ENCODE measurements around the gene RHBDD1. TPM values are rescaled to one million over a fixed set of nuclear protein-coding genes. Genes with fewer than 3 reads are reported as not detected.

RHBDD1 gene
- total and polyA plus RNA-seq, 8 donors = 22.8 to 40.1 (median 25.3) TPM

DNA sequence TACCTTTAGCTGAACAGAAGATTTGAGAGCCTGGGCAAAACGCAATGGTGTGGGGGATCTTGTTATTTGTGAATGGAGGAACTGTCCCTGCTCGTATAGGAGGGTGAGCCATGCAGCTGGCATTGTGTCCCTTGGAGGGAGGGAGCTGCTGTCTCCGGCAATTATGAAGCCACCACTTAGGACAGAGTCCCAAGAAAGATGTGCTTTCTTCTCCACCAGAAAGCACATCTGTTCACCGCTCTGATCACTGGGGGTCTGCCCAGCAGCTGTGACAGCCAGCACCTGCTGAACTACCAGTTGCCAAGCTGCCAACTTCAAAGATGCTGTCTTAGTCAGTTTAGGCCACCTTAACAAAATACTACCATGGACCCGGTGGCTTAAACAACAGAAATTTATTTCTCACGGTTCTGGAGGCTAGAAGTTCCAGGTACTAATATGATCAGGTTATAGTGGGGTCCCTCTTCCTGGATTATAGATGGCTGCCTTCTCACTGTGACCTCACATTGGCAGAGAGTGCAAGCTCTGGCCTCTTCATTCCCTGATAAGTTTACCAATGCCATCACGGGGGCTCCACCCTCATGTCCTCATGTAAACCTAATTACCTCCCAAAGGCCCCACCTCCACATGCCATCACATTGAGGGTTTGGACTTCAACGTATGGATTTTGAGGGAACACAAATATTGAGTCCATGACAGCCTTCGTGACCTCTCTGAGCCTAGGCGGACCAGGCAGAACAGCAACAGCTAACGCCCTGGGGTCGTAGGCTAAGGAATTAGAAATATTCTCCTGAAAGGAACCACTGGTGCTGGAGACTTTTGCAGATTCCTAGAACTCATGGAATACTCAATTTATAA, 148.3 kb downstream of the RHBDD1 start:
- Histone ChIP-seq H3K4me1 (no peaks in the 10 kb centered on the region), H3K36me3 (peaks cover 0 to 4% of the 10 kb centered on the region in 2 donors), H3K4me3 (no peak overlapping the region), H3K9me3 (no peaks in the 10 kb centered on the region), H3K27me3 (no peaks in the 10 kb centered on the region), H3K27ac (no peak overlapping the region)
- ATAC-seq (no peak), DNase-seq (no peak)
- TF ChIP-seq, protein P1, sequence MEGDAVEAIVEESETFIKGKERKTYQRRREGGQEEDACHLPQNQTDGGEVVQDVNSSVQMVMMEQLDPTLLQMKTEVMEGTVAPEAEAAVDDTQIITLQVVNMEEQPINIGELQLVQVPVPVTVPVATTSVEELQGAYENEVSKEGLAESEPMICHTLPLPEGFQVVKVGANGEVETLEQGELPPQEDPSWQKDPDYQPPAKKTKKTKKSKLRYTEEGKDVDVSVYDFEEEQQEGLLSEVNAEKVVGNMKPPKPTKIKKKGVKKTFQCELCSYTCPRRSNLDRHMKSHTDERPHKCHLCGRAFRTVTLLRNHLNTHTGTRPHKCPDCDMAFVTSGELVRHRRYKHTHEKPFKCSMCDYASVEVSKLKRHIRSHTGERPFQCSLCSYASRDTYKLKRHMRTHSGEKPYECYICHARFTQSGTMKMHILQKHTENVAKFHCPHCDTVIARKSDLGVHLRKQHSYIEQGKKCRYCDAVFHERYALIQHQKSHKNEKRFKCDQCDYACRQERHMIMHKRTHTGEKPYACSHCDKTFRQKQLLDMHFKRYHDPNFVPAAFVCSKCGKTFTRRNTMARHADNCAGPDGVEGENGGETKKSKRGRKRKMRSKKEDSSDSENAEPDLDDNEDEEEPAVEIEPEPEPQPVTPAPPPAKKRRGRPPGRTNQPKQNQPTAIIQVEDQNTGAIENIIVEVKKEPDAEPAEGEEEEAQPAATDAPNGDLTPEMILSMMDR (IDR thresholded peaks at IDR 0.05) = no peak
- intact Hi-C loops (cut with DNase I) = no loop called here

DNA sequence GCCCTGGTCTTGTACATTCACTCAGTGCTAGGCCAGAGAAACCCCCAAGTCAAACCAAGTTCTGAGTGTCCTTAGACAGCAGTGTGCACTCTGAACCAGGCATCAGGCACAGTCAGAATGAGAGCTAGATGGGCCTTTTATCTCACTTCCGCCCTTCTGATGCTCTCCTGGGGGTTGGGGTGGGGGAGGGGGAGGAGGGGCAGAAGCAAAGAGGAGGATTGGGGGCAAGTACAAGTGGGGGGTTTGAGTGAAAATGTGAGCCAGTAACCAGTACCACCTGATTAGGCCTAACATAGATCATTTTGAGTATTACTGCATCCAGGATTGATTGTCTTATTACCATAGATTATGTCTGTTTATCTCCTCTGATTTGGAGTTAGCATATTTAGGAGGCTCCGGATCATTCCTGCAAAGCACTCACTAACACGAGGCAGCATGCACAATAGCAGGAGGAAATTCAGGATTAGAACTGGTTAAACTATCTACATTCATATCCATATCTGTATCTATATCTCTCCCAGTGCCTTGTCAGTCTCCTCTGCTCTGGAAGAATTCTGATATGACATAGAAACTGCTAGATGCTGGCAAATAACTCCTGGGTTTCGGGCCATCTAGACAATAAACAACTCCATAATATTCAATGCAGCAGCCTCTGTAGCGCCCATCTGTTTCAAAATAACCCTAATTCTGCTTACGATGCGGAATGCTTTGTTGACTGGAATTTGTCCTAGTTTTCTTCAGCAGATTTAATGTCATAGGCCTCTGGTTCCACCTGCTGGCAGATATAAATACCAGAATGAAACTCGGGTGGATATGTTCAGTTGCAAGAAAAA, 149.1 kb downstream of the RHBDD1 start:
- ATAC-seq (peak; percentile 87), DNase-seq (peak in 2 of 4 donors; percentile 84 to 91)
- Histone ChIP-seq H3K27ac (peak overlapping the region in 1 of 2 donors; percentile 36), H3K27me3 (no peaks in the 10 kb centered on the region), H3K4me1 (no peaks in the 10 kb centered on the region), H3K36me3 (peaks cover 0 to 4% of the 10 kb centered on the region in 2 donors), H3K9me3 (no peaks in the 10 kb centered on the region), H3K4me3 (no peak overlapping the region)
- intact Hi-C loops (cut with DNase I) = loop anchor here in 1 of 2 donors (5.0 kb wide), 1 partner anchor 1318 kb away; no protein-coding TSS in a partner anchor
- TF ChIP-seq, protein P1 (IDR thresholded peaks at IDR 0.05) = peak; percentile 32 to 55

DNA sequence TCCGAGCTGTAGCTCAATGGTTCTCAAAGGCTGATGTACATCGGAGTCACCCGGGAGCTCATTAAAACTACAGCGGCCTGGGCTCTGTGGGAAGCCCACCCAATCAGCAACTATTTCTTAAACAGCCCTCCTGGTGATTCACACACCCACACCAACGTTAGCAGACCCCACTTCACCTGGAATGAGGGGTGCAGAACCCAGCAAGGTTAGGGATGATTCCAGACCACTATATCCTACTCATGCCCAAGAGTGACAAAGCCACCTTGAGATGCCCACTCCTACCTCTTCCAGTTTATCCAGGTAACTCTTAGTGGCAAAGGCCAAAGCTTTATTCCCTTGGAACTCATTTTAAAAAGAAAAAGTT, 149.7 kb downstream of the RHBDD1 start:
- intact Hi-C loops (cut with DNase I) = loop anchor here in 1 of 2 donors (5.0 kb wide), 1 partner anchor 1318 kb away; no protein-coding TSS in a partner anchor
- DNase-seq (no peak), ATAC-seq (no peak)
- no peaks in the 10 kb centered on the region for H3K4me1 ChIP-seq
- H3K27ac ChIP-seq = no peak overlapping the region
- no peaks in the 10 kb centered on the region for H3K9me3 ChIP-seq
- H3K4me3 ChIP-seq = no peak overlapping the region
- peaks cover 0 to 4% of the 10 kb centered on the region in 2 donors for H3K36me3 ChIP-seq
- TF ChIP-seq, protein P1 (IDR thresholded peaks at IDR 0.05) = no peak
- H3K27me3 ChIP-seq = no peaks in the 10 kb centered on the region

DNA sequence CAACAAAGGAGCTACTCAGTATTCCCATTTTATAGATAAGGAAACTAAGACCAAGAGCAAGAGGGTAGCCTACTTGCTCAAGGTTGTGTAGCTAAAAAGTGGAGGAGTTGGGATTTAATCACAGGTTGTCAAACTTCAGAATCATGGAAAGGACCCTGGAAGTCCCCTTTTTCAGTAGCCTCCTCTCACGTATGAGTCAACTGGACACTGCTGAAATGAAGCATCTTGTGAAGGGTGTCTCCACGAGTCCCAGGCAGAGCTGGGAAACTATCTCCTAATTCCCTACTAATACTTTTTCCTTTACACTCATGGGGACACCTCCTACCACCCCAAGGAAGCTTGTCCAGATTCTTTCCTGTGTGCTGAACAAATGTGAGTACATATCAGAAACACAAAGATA, 155.8 kb downstream of the RHBDD1 start:
- DNase-seq = no peak
- intact Hi-C loops (cut with DNase I) = no loop called here
- no peak overlapping the region for H3K27ac ChIP-seq
- TF ChIP-seq, protein P1 (IDR thresholded peaks at IDR 0.05) = no peak
- no peaks in the 10 kb centered on the region for H3K9me3 ChIP-seq
- no peak overlapping the region for H3K4me3 ChIP-seq
- no peaks in the 10 kb centered on the region for H3K27me3 ChIP-seq
- peaks cover 0 to 21% of the 10 kb centered on the region in 2 donors for H3K36me3 ChIP-seq
- no peaks in the 10 kb centered on the region for H3K4me1 ChIP-seq
- ATAC-seq = no peak

DNA sequence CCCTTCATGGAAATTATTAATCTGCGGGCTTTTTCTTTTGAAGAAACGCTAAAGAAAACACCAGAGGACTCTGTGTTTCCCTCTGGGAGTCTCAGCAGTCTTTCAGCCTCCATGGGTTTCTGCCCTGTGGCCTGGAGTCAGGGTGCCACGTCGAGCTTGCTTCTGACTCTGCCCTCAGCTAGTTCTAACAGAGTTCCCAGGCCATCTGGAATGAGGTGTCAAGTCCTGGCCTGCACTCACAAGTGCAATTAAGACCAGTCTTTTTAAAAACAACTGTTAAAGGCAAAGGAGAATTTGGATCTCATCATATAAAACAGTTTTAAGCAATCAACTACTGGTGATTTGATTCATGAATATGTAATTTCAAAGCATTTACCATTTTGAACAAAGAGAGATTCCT, 157.3 kb downstream of the RHBDD1 start:
- no peaks in the 10 kb centered on the region for H3K27me3 ChIP-seq
- H3K4me1 ChIP-seq = no peaks in the 10 kb centered on the region
- TF ChIP-seq, protein P1 (IDR thresholded peaks at IDR 0.05) = no peak
- H3K27ac ChIP-seq = no peak overlapping the region
- H3K36me3 ChIP-seq = peaks cover 0 to 20% of the 10 kb centered on the region in 2 donors
- ATAC-seq (no peak), DNase-seq (no peak)
- no peaks in the 10 kb centered on the region for H3K9me3 ChIP-seq
- intact Hi-C loops (cut with DNase I) = no loop called here
- H3K4me3 ChIP-seq = no peak overlapping the region
